Activated T-helper 1 cell treated with anti-CD3 and anti-CD28 coated beads, Interleukin-2, amount 50 U/mL, for 16 hours (primary cell): ENCODE data around the gene IL31RA.

Source experiments
- DNase-seq, 2 donors: peaks; one replicate each; pipeline ENCODE4 v3.0.0-alpha.2; 2020; ENCODE audit warnings: low read depth in 1 of 2, low spot score in 1 of 2

Gene IL31RA

DNA sequence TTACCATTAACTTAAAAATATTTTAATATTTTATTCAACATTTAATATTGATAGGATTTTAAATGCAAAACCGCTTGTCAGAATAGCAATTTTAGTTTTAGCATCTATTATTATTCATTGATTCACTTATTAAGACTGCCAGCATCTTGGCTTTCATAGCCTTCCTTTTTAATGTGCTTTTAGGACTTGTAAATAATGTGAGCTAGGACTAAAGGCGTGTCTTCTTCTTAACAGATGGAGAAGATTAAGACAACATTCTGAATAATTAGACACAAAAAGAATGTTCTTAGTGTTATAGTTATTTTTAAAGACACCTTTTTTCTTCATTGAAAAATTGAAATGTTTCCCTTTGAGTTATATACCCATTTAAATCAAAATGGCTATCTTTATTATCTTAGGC, 6.9 kb downstream of the IL31RA start:
- no peak for DNase-seq

DNA sequence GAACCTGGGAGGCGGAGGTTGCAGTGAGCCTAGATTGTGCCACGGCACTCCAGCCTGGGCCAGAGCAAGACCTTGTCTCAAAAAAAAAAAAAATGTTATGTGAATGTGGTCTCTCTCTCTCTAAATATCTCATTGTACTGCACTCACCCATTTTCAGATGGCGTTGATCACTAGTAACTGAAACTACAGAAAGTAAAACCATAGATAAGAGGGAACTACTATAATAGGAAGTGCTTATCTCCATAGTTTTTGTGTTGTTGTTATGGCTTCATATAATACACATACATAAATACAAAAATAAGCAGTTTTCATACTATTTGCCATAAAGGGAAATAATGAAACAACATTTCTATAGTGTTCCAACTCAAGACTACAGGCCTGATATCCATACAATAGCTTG, 9.1 kb downstream of the IL31RA start:
- DNase-seq, result no peak

DNA sequence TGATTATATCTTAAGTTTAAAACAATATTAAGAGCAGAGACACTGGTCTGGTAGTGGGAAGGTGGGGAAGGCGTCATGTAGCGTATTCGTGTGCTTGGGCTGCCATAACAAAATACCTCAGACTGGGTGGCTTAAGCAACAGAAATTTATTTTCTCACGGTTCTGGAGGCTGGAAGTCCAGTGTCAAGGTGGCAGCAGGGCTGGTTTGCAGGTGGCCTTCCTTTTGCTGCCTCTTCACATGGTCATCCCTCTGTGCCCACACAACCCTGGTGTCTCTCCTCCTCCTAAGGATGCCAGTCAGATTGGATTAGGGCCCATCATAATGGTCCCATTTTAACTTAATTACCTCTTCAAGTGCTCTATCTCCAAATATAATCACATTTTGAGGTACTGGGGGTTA, 9.6 kb downstream of the IL31RA start:
- no peak for DNase-seq

DNA sequence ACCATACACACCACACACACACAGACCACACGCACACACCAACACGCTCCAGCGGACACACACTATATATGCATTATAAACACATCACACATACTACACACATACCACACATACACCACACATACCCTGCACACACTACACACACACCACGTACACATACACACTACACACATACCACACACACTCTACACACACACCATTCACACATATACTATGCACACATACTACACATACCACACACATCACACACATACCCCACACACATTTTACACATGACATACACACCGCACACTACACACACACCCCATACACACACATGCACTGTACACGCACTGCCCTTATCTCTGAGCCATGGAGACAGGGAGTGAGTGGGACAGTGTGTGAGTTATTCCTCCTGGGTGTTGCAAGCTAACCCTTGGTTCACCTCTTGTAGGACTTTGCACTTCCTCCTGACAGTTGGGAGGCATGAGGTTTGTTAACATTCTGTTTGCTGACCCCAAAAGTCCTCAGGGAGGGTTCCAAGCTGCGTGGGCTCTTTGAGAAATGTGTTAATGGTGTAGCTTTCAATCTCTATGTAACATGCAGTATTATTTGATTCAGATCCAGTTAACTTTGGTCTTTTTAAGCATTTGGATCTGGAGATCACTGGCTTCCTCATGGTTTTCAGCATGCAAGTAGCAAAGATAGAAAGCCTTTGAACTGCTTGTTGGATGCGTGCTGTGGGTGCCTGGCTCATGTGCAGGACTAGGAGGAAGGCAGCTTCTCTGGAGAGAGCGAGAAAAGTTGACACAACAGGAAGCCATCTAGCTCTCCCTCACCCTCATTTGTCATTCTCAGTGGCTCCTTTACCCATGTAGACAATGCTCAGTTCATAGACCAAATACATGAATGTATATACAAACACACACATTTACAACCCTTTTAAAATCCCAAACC, 13.7 kb downstream of the IL31RA start:
- DNase-seq, result no peak

DNA sequence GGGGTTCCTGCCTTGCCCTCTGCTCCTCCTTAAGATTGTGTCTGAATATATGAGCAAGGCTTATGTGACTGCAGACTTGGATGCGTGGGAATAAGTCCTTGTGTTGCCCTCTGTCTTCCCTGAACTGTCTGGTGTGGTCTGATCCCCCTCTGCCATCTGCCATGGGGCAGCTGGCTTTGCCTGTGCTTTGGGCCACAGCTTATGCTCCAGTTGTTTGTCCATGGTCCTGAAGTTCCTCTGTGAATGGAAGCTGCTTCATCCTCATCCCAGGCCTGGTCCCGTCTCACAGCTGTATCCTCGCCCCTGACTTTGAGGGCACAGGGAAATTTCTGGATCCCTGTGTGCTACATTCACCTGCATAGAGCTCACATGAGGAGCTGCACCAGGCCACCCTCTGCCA, 14.7 kb downstream of the IL31RA start:
- DNase-seq, result no peak

DNA sequence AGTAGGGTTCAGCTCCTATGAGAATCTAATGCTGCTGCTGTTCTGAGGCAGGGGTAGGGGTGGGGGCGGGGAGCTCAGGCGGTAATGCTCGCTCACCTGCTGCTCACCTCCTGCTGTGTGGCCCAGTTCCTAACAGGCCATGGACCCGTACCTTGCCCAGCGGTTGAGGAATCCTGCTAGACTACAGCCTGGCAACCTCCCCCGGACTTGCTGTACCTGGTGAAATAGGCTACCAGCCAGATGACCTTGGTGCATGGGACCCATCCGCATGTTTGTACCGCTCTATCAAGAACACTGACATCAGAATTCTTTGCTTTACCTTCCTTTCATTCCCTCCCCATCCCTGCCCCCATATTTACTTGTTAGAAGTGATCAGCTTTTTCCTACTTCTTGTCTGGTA, 15.3 kb downstream of the IL31RA start:
- no peak for DNase-seq

DNA sequence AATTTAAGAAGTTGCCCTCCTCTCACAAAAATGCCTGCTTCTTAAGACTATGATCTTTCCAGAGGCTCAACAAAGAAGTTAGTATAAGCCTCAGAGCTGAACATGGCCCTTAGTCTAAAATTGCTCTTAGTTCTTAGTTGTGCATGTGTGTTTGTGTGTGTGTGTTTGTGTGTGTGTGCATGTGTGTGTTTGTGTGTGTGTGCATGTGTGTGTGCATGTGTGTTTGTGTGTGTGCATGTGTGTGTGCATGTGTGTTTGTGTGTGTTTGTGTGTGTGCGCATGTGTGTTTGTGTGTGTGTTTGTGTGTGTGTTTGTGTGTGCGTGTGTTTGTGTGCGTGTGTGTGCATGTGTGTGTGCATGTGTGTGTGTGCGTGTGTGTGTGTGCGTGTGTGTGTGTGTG, 15.8 kb downstream of the IL31RA start:
- DNase-seq, result no peak

DNA sequence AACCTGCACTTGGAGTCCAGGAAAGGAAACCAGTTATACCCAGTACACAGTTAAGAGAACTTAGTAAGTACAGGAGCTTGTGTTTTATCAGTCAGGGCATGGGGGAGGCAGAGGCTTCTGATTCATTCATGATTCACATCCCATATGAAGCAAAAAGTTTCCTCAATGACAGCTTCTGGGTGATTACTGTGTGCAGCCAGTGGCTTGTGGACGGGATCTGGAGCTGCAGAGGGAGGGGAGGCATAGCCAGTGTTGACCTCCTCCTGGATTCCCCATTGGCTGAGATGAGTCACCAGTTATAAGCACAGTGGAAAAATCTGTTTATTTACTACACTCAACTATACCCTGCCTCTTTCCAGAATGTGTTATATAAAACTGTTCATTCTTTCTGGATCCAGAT, 17.7 kb downstream of the IL31RA start:
- DNase-seq, result no peak

DNA sequence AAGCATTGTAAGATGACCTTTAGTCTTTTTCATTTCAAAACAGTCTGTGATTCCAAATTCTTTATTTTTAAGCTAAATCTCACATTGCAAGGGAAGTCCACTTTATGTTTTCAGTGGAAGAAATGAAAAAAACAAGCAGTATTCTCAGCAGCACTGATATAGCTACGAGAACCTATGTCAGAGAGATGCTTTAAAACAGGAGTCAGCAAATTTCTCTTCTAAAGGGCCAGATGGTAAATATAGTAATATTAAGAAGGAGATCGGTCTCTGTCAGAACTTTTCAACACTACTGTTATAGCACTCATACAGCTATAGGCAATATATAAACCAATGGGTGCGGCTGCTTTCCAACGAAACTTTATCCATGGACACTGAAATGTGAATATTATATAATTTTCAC, 18.7 kb downstream of the IL31RA start:
- no peak for DNase-seq

DNA sequence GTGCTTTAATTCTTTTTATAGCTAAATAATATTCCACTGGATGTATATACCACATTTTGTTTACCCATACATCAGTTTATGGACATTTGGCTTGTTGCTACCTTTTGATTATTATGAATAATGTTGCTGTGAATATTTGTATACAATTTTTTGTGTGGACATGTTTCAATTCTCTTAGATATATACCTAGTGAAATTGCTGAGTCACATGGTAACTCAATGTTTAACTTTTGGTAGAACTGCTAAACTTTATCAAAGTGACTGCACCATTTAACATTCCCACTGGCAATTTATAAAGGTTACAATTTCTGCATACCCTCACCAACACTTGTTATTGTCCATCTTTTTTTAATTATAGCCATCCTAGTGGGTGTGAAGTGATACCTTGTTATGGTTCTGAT, 22.1 kb downstream of the IL31RA start:
- DNase-seq, result no peak

DNA sequence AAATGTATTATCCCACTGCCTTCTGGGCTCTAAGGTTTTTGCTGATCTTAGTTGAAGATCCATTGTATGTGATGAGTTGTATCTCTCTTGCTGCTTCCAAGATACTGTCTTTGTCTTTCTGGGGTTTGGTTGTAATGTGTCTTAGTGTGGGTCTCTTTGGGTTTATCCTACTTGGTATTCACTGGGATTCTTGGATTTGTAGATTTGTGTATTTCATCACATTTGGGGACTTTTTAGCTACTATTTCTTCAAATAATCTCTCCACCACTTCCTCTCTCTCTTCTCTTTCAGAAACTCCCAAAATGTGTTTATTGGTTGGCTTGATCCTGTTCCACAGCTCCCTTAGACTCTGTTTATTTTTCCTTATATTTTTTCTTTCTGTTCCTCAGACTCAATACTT, 26.5 kb downstream of the IL31RA start:
- no peak for DNase-seq

DNA sequence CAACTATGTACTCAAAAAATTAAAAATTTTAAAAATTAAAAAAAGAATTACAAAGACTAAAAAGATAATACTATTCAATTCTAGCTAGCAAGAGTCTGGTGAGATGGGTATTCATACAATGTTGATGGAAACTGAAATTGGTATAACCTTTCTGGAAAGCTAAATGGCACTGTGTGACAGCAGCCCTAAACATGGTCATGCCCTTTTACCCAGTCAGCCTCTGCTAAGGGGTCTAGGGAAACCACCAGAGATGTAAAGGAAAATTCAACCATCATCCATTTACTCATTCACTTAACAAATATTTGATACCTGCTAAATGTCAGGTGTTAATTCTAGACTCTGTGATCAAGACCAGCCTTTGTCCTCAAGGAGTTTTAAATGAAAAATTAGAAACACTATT, 29.3 kb downstream of the IL31RA start:
- no peak for DNase-seq

DNA sequence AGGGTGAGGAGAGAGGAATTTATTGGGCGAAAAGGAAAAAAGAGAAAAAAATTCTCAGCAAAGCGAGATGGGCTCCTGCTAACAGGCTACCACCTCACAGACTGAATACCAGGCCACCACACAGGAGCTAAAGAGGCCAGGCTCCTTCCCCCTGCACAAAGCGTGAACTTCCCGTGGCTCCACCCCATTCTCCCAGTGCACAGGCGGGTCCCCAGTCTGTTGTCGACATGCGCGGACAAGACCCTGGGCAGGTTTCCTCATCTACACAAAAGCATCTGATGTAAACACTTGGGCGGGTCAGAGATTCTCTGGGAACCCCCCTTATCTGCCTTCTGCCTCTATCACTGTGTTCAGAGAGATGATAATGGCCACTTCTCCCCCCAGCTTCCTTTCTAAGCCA, 34.2 kb downstream of the IL31RA start:
- no peak for DNase-seq

DNA sequence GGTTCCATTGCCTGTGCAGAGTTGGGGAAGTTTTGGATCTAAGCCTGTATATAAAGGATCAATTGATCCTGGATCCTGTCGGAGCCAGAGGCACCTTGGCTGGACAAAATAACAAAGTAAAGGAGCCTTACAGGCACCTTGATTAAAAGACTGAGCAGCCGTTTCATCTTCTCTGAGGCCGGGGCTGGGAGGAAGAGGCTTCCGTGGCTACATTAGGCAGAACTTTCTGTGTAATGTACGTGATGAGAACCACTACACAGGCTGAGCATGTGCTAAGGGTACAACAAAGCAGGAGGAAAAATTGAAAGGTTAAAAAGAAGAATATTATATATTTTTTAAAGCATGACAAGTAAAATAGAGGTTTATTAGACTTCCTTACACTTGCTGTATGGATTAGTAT, 37.0 kb downstream of the IL31RA start:
- DNase-seq, result no peak

DNA sequence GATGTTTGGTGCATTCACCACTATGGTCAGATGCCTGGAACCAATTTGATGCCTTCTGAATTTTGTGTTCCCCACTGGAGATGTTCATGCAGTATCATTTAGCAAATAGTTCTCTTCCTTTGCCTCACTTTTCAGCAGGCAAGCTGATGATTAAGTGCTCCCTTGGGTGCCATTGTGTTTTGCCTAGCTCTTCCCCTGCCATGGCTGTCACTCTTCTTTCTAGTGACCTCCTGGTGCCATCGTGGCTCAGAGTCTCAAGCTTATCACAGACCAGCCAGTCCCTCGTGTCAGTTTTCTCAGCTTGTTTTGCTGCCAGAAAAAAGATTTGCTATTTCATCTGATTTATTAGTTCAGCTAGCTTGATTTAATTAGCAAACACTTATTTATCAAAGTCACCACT, 41.3 kb downstream of the IL31RA start:
- no peak for DNase-seq

DNA sequence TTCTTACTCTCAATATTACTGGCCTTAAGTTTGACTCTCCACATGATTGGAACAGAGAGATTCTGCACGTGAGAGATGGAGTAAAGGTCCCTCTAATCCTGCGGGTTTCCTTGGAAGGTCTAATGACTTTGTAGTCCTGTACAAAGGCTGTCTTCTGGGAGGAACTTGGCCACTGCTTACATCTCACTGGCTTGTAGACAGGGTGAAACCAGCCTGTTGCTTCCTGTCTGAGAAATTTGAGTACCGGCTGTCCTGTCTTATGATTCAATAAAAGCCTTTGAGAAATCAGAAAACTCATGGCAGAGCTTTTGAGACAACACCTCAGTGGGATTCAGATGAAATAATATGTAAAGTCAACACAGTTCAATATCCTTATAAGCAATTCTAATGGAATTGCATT, 43.0 kb downstream of the IL31RA start:
- no peak for DNase-seq

DNA sequence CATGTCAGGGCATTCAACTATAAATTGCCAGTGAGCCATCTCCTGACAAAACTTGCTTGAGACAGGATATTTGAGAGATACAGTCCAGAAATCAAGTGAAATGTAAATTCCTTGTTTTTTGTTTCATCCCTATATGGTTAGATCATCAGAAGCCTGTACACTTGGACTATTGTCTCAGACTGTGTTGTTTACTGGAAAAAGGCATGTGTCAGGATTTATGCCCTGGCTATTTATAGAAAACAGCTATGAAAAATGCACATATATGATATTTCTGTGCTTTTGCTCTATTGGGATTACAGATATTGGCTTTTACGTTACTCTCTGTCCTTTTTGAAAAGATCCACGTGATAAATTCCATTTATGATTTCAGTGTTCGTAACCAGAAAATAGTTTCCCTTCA, 44.2 kb downstream of the IL31RA start:
- no peak for DNase-seq

DNA sequence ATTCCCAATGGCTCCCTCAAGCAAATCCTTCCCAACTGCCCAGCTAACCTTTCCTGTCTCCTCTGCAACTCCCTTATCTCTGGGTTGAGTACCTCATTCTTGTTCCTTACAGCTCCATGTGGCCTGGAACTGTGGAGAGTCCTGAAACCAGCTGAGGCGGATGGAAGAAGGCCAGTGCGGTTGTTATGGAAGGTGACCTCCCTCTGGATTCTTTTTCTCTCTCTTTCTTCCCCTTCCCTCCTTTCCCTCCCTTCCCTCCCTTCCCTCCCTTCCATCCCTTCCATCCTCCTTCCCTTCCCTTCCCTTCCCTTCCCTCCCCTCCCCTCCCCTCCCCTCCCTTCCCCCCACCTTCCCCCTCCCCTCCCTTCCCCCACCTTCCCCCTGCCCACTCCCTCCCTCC, 45.1 kb downstream of the IL31RA start:
- DNase-seq, result no peak

DNA sequence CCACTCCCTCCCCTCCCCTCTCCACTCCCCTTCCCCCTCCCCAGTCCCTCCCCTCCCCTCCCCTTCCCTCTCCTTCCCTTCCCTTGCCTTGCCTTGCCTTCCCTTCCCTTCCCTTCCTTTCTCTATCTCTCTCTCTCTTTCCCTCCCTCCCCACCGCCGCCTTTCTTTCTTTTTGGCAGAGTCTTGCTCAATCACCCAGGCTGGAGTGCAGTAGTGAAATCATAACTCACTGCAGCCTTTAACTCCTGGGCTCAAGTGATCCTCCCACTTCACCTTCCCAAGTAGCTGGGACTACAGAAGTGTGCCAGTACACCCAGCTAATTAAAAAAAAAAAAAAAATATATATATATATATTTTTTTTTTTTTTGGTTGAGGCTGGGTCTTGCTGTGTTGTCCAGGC, 45.5 kb downstream of the IL31RA start:
- no peak for DNase-seq

DNA sequence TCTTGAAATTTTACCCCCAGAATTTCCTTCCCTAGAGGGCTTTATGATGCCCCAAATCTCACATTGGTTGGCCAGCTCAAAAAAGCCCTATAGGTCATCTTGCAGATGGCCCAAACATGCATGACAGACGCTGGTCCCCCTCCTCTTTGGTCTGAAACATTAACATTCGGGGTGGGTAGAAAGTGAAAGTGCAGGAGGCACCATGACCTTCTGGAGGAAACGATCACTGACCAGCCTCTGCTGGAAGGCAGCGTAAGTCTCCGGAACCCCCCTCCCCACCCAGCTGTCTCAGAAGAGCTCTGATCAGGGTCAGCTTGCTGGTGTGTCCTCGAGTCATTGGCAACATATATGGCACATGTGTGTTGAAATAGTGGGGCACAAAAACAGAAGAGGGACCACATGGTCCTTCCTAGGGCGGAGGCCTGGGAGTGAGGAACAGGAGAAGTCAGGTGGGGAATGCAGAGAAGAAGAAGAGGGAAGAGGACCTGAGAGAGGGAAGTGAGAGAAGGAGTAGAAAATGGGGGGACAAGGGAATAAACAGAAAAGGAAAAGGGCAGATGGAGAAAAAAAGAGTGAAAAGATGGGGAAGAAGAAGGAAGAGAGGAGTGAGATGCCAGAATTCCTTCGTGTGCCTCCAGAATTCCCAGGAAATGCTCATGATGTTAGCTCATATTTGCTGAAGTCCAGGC, 46.2 kb downstream of the IL31RA start:
- DNase-seq, result no peak

DNA sequence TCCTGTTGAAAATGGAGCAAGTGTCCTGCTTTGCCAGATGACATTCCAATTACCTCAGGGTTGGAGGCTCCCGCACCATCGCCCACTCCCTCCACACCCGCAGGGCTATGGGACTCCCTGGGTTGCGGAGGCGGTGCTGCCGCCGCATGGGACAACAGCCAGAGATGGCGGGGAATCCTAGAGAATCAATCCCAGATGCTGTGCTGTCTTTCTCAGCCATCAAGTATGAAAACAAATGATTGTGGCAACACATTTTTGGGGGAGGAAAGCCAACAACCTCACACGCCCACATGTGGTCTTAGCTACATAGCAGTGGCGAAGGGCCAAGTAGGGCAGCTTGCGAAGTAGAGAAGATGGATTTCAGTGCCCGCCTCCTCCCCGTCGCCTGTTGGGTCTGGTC, 46.7 kb downstream of the IL31RA start:
- DNase-seq, result no peak

DNA sequence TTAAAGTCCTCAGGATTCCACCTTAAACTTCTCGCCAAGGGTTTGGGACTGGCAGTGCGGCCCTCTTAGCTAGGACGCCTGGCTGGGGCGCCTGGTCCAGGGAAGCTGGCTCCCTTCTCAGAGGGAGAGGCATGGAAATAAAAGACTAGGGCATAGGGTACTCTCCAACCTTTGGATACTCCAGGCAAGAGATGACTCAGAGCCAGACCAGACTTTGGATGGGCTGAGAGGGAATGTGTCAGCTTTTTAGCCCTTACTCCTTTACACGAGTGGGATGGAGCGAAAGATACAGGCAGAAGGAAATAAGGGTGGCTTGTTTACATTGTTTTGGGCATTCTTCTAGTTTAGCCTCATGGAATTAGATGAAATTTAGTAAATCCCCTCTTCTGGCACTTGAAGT, 48.2 kb downstream of the IL31RA start:
- DNase-seq, result no peak

DNA sequence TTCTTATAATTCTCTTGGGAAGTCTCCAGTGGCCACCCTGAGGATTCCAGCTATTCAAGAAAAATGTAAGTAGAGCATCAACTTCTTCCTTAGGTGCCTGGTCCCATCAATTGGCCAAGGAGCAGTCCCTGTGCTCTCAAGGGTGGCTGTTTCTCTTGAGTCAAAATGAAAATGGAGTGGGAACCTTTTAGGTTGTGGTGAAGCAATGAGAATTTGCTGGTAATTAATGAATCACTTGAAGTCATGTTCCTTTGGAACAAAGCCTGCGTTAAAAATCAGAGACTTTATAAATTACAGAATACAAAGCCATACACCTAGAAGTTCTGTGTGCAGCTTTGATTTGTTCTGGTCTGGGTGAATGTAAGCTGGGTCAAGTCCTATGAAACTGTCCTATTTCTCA, 48.9 kb downstream of the IL31RA start:
- no peak for DNase-seq
